Ectodermal cell (in vitro differentiated cells): ENCODE measurements around the gene DAGLB.

ENCODE experiments used
- H3K27ac ChIP-seq: 2 replicates; pipeline ENCODE4 v1.7.0; 2013; ENCODE audit warnings: mild to moderate bottlenecking, low read depth, low read length; ENCODE audit not compliant: insufficient read depth, poor library complexity, severe bottlenecking
- H3K27me3 ChIP-seq: 2 replicates; pipeline ENCODE4 v1.7.0; 2013; ENCODE audit warnings: mild to moderate bottlenecking, low read length; ENCODE audit not compliant: insufficient read depth, control insufficient read depth, poor library complexity, severe bottlenecking
- H3K36me3 ChIP-seq: one replicate; pipeline ENCODE4 v1.7.0; 2013; ENCODE audit warnings: low read length; ENCODE audit not compliant: control insufficient read depth, insufficient read depth
- H3K4me1 ChIP-seq: one replicate; pipeline ENCODE4 v1.7.0; 2013; ENCODE audit warnings: low read length; ENCODE audit not compliant: control insufficient read depth, insufficient read depth
- H3K4me3 ChIP-seq: 2 replicates; pipeline ENCODE4 v1.7.0; 2013; ENCODE audit warnings: low read depth, low read length, control low read depth; ENCODE audit not compliant: insufficient read depth
- H3K9me3 ChIP-seq: 2 replicates; pipeline ENCODE4 v1.7.0; 2013; ENCODE audit warnings: mild to moderate bottlenecking, low read length, moderate library complexity; ENCODE audit not compliant: control insufficient read depth
- WGBS, 2 experiments: methylation state at CpG; one replicate each; pipeline ENCODE4 v1.1.7; 2013; ENCODE audit warnings: missing lambda C conversion rate in 2 of 2; 5-methylcytosine and 5-hydroxymethylcytosine counted together

The DAGLB gene

GRCh38 chr7:6446838-6447580 is 745 bp downstream of the DAGLB start:
- Histone ChIP-seq H3K27ac (peak overlapping the region; percentile 88), H3K36me3 (peaks cover 29% of the 10 kb centered on the region), H3K9me3 (no peaks in the 10 kb centered on the region), H3K27me3 (no peaks in the 10 kb centered on the region), H3K4me1 (no peaks in the 10 kb centered on the region), H3K4me3 (peak overlapping the region; percentile 97)
- WGBS, 2 experiments: 17% methylated on average over 29 of the region's 29 CpGs

- H3K36me3 ChIP-seq: peaks cover 32% of the 10 kb centered on the region
- no peak overlapping the region for H3K27ac ChIP-seq
Measured at GRCh38 chr7:6444516-6445269, 3.1 kb downstream of the DAGLB start.

GRCh38 chr7:6443372-6443941 is 4.3 kb downstream of the DAGLB start:
- H3K4me3 ChIP-seq: no peak overlapping the region
- no peaks in the 10 kb centered on the region for H3K9me3 ChIP-seq
- WGBS, 2 experiments: 92 to 97% methylated on average over 5 of the region's 5 CpGs
- no peaks in the 10 kb centered on the region for H3K27me3 ChIP-seq
- no peaks in the 10 kb centered on the region for H3K4me1 ChIP-seq
- H3K36me3 ChIP-seq: peaks cover 32% of the 10 kb centered on the region
- no peak overlapping the region for H3K27ac ChIP-seq

More at GRCh38 chr7:6444516-6445269, 3.1 kb downstream of the DAGLB start:
- no peaks in the 10 kb centered on the region for H3K4me1 ChIP-seq
- WGBS, 2 experiments: 94 to 98% methylated on average over 12 to 13 of the region's 13 CpGs
- no peaks in the 10 kb centered on the region for H3K9me3 ChIP-seq
- no peaks in the 10 kb centered on the region for H3K27me3 ChIP-seq
- H3K4me3 ChIP-seq: no peak overlapping the region

- Histone ChIP-seq H3K27ac (no peak overlapping the region), H3K27me3 (no peaks in the 10 kb centered on the region), H3K4me1 (no peaks in the 10 kb centered on the region), H3K4me3 (no peak overlapping the region), H3K36me3 (peaks cover 32% of the 10 kb centered on the region), H3K9me3 (no peaks in the 10 kb centered on the region)
- 94 to 95% methylated on average over 9 to 10 of the region's 10 CpGs for WGBS, 2 experiments
Measured at GRCh38 chr7:6442114-6442513, 5.6 kb downstream of the DAGLB start.

GRCh38 chr7:6440381-6440780 is 7.4 kb downstream of the DAGLB start:
- H3K27ac ChIP-seq: no peak overlapping the region
- H3K4me1 ChIP-seq: no peaks in the 10 kb centered on the region
- no peak overlapping the region for H3K4me3 ChIP-seq
- 75 to 82% methylated on average over 5 of the region's 5 CpGs for WGBS, 2 experiments
- H3K9me3 ChIP-seq: no peaks in the 10 kb centered on the region
- H3K27me3 ChIP-seq: no peaks in the 10 kb centered on the region
- peaks cover 32% of the 10 kb centered on the region for H3K36me3 ChIP-seq

GRCh38 chr7:6438427-6438826 is 9.3 kb downstream of the DAGLB start:
- WGBS, 2 experiments: 87 to 90% methylated on average over 2 of the region's 2 CpGs
- no peaks in the 10 kb centered on the region for H3K27me3 ChIP-seq

GRCh38 chr7:6437251-6437650 is 10.5 kb downstream of the DAGLB start:
- no peak overlapping the region for H3K27ac ChIP-seq
- no peaks in the 10 kb centered on the region for H3K27me3 ChIP-seq
- H3K4me1 ChIP-seq: no peaks in the 10 kb centered on the region
- 91 to 92% methylated on average over 6 of the region's 6 CpGs for WGBS, 2 experiments
- peaks cover 9% of the 10 kb centered on the region for H3K36me3 ChIP-seq
- H3K4me3 ChIP-seq: no peak overlapping the region
- no peaks in the 10 kb centered on the region for H3K9me3 ChIP-seq

More at GRCh38 chr7:6438427-6438826, 9.3 kb downstream of the DAGLB start:
- peaks cover 17% of the 10 kb centered on the region for H3K36me3 ChIP-seq
- no peak overlapping the region for H3K27ac ChIP-seq
- H3K4me3 ChIP-seq: no peak overlapping the region
- no peaks in the 10 kb centered on the region for H3K4me1 ChIP-seq
- H3K9me3 ChIP-seq: no peaks in the 10 kb centered on the region

GRCh38 chr7:6436385-6436685 is 11.4 kb downstream of the DAGLB start:
- H3K27ac ChIP-seq: no peak overlapping the region
- WGBS, 2 experiments: 95 to 97% methylated on average over 10 of the region's 10 CpGs
- H3K4me3 ChIP-seq: no peak overlapping the region
- peaks cover 3% of the 10 kb centered on the region for H3K36me3 ChIP-seq
- H3K4me1 ChIP-seq: no peaks in the 10 kb centered on the region
- no peaks in the 10 kb centered on the region for H3K9me3 ChIP-seq
- H3K27me3 ChIP-seq: no peaks in the 10 kb centered on the region

GRCh38 chr7:6435486-6436384 is 12.0 kb downstream of the DAGLB start:
- peaks cover 3% of the 10 kb centered on the region for H3K36me3 ChIP-seq

More at GRCh38 chr7:6435486-6436384, 12.0 kb downstream of the DAGLB start:
- Histone ChIP-seq H3K27me3 (no peaks in the 10 kb centered on the region), H3K4me3 (no peak overlapping the region), H3K9me3 (no peaks in the 10 kb centered on the region), H3K4me1 (no peaks in the 10 kb centered on the region), H3K27ac (no peak overlapping the region)
- 66 to 71% methylated on average over 26 to 27 of the region's 27 CpGs for WGBS, 2 experiments
